ENCODE data around the gene DRGX.

Gene DRGX

DNA sequence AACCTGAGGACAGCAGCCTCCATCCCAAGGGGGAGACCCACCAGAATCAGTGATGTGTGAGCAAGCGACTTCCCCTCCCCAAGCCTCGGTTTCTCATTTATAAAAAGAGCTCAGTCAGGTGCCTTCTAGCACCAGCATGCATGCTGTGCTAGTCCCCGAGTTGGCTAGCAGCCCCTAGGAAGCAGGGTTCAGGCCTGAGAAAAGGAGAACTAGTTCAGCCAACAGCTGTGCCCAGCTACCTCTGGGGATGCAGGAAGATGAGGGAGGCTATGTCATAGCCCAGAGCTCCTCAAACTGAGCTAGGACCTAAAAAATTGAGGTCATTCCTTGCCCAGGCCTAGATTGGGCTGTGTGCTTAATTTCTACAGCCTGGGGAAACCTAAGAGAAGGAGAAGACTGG, 13.7 kb downstream of the DRGX start:
- DNase-seq (ENCODE audit: low read depth in 3 of 3) = no peak

DNA sequence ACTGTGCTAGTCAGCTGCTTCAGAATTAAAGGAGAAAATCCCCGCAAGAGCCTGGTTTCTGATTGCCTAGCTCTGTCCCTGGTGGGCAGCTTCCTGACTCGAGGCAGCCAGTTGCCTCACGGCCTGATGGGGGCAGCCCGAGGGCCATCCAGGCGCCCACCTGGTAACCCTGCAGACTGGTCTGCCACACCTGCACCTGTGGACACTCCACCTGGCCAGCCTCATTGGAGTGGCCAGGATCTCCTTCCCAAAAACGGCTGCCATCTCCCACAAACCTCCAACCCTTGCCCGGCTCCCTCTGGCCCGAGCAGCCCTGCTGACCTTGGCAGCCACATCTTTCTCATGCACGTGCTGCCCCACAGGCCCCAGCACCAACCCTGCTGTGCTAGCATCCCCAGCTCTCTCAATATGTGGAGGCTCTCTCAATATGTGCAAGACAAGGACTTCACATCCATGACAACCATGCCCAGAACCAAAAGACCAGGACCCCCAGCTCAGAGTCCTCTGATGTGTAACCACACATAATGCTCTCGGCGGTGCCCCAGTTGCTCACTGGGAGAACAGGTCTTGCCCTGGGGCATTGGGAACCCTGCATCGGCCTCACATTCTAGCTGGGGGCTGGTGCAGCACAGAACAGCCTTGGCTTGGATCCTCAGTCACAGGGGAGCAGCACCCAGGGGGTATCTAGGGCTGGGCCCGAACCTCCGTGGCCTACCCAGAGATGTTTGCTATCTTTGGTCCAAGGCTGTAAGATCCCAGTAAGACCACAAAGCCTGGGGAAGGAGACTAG, 14.6 kb downstream of the DRGX start:
- no peak for DNase-seq (ENCODE audit: low read depth in 3 of 3)

DNA sequence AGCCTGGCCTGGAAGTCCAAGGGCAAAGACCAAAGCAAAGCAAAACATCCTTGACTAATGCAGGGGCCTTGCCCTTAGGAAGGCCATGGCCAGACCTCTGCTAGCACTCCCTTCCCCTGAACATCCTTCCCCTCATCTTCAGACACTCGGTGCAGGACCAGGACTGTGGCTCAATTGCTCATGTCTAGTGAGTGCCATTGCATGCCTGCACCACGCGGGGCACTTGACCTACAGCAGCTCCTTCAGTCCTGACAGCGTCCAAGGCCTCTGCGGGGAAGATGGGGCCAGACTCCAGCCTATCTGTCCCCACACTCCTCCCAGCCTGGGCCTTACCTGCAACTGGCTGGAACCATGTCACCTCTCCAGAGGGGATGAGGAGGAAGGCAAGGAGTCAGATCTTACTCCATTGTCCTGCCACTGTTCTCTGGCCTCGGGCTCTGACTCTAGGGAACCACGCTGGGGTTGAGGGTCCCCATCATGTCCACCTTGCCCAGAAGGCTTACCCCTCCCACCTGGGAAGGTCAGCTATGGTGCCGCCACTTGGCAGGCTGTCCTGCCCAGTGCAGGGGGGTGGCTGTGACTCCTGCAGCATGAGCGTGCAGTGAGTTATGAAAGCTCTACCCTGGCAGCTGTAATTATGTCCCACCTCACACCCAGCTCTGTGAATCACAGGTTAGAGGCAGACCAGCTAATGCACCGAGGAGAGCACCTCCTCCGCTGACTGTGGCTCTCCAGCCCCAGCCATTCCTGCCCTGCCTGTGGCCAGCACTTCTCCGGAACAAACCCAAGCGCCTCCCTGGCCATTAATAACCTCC, 16.1 kb downstream of the DRGX start:
- no peak for DNase-seq (ENCODE audit: low read depth in 3 of 3)

DNA sequence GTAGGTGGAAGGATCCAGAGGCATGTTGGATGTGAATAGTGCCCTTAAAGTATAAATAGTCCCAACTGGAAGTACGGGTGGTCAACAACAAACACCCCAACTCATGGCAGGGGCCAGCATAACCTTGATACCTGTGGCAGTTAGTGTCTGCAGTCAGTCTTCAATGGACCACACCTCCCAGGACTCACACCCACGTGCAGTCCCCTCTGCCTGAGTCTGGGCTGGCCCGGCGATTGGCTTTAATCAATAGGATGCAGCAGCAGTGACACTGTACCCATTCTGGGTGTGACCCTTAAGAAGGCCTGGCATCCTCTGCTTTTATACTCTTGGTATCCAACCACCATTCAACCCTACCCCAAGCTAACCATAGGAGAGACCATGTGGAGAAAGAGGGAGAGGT, 18.6 kb downstream of the DRGX start:
- no peak for DNase-seq (ENCODE audit: low read depth in 3 of 3)

DNA sequence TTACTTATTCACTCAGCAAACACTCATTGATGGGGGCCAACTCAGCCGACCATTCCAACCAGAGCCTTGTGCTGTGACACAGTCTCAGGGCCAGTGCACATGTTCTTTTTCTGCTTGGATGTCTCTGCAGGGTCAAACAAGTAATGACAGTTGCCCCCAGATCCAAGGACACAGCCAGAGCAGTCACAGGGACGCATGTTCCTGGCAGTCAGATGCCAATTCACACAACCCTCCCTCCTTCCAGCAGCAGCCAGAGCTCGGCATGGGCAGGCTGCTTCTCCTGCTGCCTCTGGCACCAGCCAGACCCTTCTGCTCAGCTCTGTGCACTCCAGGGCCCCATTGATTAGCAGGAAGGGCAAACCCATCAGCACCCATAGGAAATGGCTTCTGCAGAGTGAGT, 20.3 kb downstream of the DRGX start:
- no peak for DNase-seq (ENCODE audit: low read depth in 3 of 3)

DNA sequence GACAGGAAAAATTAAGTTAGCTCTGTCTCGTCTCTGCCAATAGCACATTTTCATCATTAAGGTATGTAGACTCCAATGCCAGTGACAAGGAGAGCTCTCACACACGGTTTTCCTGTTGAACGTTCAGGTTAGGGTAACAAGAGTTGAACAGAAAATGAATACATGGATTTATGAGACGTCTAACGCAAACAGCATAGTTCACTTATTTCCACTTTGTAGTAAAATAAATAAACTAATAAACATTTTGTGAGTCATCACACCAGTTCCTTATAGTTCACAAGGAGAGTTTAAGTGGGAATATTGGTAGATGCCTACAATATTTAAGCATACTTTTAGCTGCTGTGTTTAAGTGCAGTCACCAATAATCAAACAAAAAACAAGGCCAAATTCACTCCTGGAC, 21.1 kb downstream of the DRGX start:
- DNase-seq (ENCODE audit: low read depth in 3 of 3) = no peak

DNA sequence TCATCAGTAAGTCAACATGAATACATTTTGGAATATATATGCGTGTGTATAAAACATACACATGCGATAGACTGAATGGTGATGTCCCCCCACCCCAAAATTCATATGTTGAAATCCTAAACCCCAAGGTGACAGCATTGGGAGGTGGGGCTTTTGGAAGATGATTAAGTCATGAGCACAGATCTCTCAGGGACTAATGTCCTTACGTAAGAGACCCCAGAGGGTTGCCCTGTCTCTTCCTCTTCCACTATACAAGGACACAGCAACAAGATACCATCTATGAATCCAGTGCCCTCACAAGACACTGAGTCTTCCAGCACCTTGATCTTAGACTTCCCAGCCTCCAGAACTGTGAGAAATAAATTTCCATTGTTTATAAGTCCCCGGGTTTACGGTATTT, 22.5 kb downstream of the DRGX start:
- no peak for DNase-seq (ENCODE audit: low read depth in 3 of 3)

DNA sequence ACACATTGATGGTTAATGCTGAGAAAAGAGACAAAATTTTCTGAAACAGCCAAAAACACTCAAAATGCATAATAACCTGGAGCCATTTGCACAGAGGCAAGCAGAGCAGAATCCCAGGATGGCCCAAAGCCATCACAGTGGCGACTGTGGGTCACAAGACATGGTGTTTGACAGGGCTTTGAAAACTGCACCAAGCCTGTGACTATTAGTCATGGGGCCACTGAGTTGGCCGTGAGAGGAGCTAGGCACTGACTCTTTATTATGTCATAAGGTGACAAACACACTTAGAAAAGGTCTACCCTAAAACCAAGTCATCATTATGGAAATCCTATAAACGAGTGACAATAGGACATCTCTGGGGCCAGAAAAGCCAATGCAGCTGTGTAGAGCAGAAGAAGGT, 23.9 kb downstream of the DRGX start:
- no peak for DNase-seq (ENCODE audit: low read depth in 3 of 3)

DNA sequence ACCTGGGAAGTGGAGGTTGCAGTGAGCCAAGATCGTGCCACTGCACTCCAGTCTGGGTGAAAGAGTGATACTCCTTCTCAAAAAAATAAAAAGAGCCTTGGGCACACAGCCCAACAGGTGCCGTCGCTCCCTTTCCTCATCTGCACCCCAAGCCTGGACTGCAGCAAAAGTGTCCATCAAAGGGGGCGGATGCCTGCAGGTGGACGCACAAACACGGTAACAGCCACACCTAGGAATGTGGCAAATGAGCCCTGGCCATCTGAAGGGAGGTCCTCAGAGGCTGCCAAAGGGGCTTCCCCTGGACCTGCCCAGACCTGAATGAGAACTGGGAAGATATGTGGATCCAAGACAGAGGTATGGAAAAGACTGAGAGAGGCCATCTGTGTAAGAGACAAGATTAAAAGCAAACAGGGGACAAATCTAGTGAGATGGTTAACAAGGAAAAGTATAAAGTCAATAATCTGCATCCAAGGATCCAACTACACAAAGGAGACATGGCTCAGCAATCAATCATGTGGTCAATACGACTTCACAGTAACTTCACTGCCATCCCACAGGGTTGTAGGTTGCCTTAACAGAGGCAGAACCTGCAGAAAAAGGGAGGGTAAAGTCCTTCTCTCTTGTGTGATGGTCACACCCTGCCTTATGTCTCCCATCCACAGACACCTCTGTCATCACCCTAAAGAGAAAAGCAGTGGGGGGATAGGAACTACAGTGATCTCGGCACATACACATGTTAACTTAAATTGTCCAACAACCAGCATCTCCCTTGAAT, 25.4 kb downstream of the DRGX start:
- no peak for DNase-seq (ENCODE audit: low read depth in 3 of 3)

DNA sequence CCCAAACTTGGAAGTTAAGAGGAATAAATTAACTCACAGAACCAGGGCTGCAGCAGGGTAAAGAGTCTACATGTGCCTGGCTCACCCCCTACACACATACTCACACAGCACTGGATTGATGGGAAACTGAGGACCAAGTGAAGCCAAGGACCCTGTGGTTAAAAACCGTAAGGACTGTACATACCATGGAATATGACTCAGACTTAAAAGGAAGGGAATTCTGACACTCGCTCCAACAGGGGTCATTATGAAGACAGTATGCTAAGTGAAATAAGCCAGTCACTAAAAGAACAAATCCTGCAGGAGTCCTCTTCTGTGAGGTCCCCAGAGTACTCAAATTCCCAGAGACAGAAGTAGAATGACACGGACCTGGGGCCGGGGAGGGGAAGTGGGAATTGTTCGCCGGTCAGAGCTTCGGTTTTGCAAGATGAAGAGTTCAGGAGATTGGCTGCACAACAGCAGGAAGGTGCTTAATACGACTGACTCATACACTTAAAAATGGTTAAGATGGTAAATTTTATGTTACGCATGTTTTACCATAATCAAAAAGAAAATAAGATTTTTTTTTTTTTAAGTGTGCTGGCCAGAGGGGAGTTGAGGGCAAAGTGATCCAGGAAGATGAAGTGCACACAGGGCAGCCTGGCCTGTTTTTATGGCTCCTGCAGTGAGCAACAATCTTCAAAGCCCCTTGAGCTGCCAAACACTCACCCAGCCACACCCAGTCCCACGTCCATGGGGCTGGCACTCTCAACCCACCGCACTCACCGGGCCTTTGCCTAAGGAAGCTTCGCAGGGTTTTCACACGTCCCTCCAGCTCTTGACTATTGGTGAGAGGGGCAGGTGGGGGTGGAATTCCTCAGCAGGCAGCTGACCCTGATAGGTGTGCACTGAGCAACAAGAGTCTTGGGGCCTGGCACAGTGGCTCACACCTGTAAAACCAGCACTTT, 26.4 kb downstream of the DRGX start:
- DNase-seq (ENCODE audit: low read depth in 3 of 3) = no peak

DNA sequence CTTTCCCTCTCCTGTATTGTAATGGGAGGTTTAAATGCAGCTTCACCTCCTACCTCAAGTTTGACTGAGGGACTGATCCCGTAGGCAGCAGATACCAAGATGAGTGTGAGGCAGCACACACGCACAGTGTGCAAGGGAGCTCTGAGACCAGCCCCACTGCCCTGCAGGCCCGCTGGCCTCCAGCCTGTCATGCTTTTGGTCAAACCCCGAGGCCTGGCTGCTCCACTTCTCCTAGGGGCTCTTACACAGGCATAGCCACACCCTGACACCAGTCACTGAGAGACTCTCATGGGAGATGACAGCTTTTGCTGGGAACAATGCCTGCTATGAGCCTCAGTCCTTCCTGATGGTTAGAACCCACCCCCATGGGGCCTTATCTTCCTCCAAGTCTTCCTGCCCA, 27.6 kb downstream of the DRGX start:
- DNase-seq (ENCODE audit: low read depth in 3 of 3) = no peak

DNA sequence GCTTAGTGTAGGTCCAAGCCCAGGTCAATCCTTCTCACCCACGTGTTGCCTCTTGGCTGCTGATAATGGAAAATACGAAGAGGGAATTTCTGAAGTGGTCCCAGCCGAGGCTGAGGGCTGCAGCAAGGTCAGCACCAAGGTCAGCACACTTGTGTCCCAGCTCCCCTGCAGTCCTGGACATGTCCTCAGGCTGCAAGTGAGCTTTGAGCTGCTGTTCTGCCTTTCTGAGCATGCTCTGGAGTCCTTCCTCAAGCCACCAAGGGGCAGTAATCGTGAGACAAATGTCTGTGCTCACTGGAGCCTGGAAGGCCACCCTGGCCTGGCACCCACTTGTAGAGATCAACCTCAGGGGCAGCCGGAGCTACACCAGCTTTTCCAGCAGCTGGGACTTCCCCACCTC, 28.3 kb downstream of the DRGX start:
- no peak for DNase-seq (ENCODE audit: low read depth in 3 of 3)

DNA sequence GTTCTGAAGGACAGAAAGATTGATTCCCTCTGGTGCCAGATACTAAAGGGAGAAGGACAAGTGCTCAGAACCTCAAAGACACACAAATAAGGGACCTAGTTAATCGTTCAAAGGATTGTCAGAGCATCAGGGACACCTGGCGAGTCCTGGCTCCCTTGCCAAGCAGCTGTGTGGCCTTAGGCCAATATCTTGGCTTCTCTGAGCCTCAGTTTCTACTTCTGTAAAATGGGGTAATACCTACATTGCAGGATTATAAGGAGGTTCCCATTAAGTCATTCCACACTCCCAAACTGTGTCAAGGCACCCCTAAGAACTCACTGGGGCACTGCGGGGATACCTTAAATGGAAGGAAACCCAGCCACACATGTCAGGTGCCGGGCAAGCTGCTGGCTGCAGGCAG, 29.4 kb downstream of the DRGX start:
- DNase-seq (ENCODE audit: low read depth in 3 of 3) = no peak

DNA sequence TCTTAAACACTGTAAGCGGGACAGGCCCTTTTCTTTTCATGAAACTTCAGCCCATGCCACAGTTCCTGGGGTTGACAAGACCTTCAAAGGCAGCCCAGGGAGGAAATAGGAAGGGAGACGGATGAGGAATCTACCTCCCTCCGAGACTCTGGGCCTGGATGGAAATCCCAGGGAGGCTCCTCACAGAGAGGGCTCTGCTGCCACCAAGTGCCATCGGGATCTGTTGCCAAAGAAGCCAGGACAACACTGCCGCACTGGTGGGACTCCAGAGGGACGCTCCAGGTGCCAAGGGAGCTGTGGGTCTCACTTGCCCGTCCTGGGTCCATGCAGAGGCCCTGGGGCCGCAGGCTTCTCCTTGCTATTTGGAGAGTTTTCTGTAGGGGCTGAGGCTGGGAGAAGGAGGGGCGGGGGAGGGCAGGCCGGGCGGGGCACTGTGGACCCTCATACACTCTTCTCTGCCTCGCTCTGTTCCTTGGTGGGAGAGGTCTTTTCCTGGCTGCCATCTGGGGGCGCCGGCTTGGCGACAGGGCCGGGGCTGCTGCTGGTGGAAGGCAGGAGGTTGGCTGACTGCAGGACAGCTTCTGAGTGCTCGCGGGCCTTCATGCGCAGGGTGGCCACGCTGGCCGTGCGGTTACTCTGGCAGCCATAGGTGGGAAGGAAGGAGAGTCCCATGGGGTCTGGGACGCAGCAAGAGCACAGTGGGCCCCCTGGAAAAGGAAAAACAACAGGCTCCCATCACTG, 30.0 kb downstream of the DRGX start:
- DNase-seq (ENCODE audit: low read depth in 3 of 3) = no peak

DNA sequence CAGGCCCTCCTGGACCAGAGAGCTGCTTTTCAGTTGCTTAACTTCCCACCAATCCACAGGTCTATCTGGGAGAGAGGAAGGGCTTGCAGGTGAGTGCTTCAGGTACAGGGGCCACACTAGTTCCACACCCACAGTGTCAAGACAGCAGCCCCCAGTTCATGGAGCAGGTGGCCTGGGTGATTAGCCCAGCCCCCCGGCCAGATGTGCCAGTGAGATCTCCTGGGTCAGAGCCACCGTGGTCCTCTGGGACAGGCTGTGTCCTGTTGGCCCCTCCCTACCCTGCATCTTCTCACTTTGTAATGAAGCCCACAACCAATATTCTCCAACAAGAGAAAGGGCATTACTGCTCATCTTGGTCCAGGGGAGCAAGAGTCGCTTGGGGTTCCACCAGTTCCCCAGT, 30.6 kb downstream of the DRGX start:
- no peak for DNase-seq (ENCODE audit: low read depth in 3 of 3)

DNA sequence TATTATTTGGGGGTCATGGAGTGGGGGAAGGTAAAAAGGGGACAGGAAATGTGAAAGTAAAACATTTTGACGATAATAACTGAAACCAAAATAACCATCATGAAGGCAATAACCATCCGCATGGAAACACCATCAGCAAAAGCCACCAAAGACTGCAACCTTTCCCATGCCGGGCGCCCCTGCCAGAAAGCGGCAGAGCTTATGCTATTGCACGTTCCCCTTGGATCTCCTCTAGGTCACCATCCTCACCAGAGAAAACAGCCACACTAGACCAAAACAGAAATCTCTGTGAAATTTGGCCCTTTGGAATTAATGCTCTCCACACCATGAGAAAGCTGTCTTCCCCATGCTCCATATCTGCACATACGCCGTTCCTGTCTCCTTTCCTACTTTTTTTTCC, 31.1 kb downstream of the DRGX start:
- no peak for DNase-seq (ENCODE audit: low read depth in 3 of 3)

DNA sequence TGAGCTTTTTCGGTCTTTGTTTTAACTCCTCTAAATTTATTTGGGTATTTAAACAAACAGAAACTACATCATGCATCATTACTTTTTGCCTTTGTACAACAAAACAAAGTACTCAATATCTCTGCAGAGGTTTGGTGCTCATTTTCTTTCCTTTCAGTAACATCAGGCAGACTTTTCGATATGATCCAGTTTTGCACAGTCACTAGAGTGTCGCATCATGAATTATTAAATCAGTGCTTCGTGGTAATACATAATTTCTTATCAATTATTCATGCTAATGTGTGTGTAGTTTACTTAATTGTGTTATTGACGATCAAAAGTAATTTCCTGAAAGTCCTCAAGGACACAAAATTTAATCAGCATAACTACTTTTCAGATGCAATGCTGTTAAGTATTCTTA, 31.8 kb downstream of the DRGX start:
- no peak for DNase-seq (ENCODE audit: low read depth in 3 of 3)

DNA sequence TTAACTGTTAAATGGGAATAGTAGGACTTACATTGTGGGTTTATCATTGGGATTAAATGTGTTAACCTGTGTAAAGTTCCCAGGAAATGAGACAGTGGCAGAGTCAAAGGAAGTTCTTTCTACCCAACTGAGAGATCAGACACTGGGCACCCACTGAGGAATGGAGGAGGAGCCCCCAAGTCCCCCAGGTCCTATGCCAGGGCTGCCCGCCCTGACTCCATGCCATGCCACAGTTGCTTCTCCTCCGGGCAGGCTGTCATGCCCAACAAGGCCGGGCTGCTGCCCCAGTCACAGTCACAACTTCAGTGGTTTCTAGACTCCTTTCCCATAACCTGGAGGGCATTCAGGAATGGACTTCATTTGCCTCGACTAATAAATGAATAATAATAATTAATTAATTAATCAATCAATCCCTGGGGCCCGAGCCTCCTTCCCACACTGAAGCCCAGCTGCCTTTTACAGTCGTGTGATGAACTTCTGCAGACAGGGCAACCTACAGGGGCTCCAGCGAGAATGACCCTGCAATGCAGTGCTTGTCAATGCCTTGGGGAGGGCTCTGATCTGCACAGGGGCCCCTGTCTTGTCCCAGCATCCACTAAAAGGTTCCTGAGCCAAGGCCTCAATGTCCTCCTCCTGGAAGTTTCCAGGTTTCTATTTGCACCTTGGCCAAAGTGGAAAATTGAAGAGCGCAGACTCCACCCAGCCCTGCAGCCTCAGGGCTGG, 32.4 kb downstream of the DRGX start:
- no peak for DNase-seq (ENCODE audit: low read depth in 3 of 3)

DNA sequence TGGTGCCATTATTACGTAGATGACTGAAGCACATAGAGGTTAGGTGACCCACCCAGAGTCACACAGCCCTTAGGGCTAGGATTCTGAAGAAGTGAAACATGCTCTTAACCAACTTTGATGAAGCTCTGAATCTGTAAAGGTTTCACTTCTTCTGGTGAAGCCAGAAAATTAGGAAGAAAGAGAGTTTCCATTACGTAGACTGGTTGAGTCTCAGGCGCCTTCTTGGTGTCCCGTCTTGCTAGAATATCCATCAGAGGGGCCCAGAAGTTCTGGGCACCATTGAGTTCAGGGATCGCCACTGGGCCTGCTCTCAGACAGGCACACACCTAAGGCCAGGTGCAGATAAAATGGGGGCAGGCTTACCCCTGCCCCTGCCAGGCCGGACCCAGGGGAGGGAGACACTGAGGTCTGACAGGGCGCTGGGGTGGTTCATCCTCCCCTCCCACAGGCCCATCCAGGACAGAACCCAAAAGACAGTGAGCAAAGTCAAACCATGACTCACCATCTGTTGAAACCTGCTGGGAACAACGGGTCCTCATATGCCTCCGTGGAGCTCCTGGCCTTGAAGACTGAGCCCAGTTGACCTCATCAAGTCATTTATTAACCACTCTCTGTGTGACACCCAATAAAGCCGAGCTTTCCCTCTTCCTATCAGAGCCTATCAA, 33.2 kb downstream of the DRGX start:
- DNase-seq (ENCODE audit: low read depth in 3 of 3) = no peak
